CD4-positive, alpha-beta T cell treated with Interferon alpha-2 for 1 hour (primary cell): Measurements from ENCODE around the gene ANKRD24.
"Not testable (repeated sequence)": the region's sequence is repeated elsewhere in the genome, so short reads cannot be mapped to it uniquely, and the experiment has no call there.

Experiments
- DNase-seq, 2 donors: peaks; one replicate each; pipeline ENCODE4 v3.0.0-alpha.2; 2020 to 2022

ANKRD24 gene

GRCh38 chr19:4199699-4200293 is 17.3 kb downstream of the ANKRD24 start:
- DNase-seq = no peak

- DNase-seq = no peak
These were observed 18.6 kb downstream of the ANKRD24 start for GRCh38 chr19:4200940-4201542.

GRCh38 chr19:4201798-4202197 is 19.3 kb downstream of the ANKRD24 start:
- no peak for DNase-seq

GRCh38 chr19:4206818-4207484 is 24.5 kb downstream of the ANKRD24 start:
- no peak for DNase-seq

DNA sequence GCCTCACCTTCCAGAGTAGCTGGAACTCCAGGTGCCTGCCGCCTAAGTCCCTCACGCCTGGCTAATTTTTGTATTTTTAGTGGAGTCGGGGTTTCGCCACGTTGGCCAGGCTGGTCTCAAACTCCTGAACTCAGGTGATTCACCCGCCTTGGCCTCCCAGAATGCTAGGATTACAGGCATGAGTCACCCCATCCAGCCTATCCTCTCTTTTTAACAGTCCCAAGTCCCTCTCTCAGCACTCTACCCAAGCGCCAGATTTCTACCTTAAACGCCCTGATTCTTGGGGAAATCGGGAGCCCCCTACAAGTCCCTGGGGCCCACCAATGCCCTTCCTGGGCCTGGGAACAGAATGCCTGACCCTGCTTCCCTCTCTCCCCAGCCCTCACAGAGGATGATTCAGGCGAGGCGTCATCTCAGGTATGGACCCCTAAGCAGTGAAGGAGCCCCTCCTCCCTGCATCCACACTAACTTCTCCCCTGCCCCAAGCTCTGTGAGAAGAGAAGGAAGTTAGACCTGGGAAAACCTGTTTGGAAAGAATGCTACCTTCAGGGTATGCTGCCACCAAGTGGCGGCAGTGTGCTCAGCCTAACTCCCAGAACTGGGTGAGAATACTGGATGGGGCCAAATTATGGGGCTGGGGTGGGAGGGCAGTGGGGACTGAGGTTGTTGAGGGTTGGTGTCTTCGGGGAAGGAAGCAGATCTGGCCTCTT is 26.1 kb downstream of the ANKRD24 start:
- no peak for DNase-seq

- DNase-seq = no peak
These were observed 27.8 kb downstream of the ANKRD24 start for GRCh38 chr19:4210166-4210731.

- DNase-seq = no peak
These were observed 30.6 kb downstream of the ANKRD24 start for GRCh38 chr19:4213116-4213515.

DNA sequence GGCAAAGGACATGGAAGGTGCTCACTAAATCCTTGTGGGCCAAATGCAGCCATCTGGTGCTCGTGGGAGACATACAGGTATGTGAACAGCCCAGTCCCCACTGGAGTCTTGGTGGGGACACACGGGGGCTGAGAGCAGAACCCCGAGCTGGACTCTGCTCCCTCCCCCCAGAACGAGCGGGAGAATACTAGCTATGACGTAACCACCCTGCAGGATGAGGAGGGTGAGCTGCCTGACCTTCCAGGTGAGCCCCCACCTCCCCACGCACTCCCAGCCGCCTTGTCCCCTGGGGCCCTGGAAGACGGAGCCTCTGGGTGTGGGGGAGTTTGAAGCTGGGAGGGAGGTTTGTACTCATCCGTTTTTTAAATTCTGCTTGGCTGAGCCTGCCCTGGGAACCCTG is 33.3 kb downstream of the ANKRD24 start:
- no peak for DNase-seq

GRCh38 chr19:4216846-4217245 is 34.4 kb downstream of the ANKRD24 start:
- DNase-seq = no peak

GRCh38 chr19:4217429-4218264 is 35.2 kb downstream of the ANKRD24 start:
- no peak for DNase-seq

DNA sequence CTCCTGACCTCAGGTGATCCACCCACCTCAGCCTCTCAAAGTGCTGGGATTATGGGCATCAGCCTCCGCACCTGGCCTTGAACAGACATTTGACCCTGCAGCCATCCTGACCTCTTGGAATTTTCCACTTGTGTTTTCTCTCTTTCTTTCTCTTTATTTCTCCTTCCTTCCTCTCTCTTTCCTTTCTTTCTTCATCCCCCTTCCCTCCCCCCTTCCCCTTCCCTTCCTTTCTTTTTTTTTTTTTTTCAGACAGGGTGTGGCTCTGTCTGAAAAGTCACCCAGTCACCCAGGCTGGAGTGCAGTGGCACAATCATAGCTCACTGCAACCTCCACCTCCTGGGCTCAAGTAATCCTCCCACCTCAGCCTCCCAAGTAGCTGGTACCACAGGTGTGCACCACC is 36.0 kb downstream of the ANKRD24 start:
- DNase-seq = not testable (repeated sequence)

- DNase-seq = no peak
These were observed 37.7 kb downstream of the ANKRD24 start for GRCh38 chr19:4220188-4220587.

- DNase-seq = no peak
These were observed 42.0 kb downstream of the ANKRD24 start for GRCh38 chr19:4224470-4224869.

DNA sequence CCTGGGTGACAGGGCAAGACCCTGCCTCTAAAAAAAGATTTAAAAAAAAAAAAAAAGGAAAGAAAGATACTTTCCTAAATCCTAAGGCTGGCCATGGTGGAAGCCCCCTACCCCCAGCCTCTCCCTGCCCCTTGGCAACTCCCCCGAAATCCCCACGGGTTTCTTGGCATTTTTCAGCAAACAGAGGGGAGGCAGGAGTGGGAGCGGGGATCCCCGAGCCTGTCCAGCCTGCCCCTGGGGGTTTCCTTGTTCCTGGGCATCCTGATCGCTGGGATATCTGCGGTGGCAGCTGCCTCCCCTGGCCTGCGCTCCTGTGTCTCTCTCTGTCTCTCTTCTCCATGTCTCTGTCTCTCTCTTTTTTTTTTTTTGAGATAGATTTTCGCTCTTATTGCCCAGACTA is 43.4 kb downstream of the ANKRD24 start:
- no peak for DNase-seq

DNA sequence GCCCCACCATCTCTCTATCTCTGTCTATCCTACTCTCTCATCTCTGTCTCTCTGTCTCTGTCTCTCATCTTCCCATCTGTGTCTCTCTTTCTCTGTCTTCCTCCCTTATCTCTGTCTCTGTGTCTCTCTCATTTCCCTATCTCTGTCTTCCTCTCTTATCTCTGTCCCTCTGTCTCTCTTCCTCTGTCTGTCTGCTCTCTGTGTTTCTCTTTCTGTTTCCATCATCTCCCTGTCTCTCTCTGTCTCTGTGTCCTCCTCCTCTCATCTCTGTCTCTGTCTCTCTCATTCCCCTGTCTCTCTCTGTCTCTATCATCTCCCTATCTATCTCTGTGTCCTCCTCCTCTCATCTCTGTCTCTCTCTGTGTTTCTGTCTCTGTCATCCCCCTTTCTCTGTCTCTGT is 45.3 kb downstream of the ANKRD24 start:
- DNase-seq = no peak

DNA sequence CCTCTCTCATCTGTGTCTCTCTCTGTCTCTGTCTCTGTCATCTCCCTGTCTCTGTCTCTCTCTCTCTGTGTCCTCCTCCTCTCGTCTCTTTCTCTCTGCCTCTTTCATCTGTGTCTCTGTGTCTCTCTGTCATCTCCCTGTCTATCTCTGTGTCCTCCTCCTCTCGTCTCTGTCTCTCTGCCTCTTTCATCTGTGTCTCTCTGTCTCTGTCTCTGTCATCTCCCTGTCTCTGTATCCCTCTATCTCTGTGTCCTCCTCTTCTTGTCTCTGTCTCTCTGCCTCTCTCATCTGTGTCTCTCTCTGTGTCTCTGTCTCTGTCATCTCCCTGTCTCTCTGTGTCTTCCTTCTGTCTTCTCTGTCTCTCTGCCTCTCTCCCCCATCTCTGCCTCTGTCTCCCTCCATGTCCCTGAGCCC is 46.3 kb downstream of the ANKRD24 start:
- no peak for DNase-seq

DNA sequence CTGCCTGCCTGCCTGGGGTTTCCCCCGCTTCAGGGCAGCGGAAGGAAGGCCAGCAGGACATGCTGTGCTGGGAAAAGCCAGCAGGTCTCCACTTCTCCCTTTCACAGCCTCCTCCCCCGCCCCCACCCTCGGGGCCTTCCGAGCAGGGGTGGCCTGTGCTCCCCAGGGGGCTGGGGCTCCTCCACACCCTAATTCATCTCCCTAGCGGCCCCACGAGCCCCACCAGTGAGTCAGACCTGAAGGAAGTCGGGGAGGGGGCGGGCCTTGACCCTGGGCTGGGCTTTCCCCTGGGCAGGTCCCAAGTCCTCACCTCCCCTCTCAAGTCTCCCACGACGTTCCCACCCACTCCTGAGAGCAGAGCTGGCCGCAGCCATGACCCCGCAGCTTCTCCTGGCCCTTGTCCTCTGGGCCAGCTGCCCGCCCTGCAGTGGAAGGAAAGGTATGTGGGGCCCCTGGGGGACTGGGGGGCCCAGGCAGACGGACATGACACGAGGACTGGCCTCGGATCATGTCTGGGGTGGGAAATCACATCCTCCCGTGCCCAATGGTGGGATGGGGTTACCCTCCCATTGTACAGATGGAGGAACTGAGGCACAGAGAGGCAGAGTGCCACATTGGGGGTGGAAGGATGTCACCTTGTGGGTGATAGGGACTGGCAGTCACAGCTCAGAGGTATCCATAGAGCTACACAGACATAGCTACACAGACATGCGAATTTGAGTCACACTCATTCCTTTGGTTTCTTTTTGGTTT is 46.9 kb downstream of the ANKRD24 start, which contains the start of gene EBI3:
TSS of gene EBI3 (plus strand) at position 345 of the 753 bp plus-strand sequence. CDS start at position 373, 28 bp downstream.
- DNase-seq = peak; percentile 17 to 54

DNA sequence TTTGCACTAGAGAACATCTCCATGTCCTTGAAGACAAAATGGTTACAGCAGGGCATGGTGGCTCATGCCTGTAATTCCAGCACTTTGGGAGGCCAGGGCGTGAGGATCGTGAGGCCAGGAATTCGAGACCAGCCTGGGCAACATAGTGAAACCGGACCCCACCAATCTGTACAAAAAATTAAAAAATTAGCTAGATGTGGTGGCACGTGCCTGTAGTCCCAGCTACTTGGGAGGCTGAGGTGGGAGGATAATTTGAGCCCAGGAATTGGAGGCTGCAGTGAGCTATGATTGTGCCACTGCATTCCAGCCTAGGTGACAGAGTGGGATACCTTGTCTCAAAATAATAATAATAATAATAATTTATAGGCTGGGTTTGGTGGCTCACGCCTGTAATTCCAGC is 47.7 kb downstream of the ANKRD24 start:
- DNase-seq = not testable (repeated sequence)

- DNase-seq = not testable (repeated sequence)
These were observed 49.0 kb downstream of the ANKRD24 start for GRCh38 chr19:4231521-4231920.

GRCh38 chr19:4232139-4232538 is 49.6 kb downstream of the ANKRD24 start:
- not testable (repeated sequence) for DNase-seq

DNA sequence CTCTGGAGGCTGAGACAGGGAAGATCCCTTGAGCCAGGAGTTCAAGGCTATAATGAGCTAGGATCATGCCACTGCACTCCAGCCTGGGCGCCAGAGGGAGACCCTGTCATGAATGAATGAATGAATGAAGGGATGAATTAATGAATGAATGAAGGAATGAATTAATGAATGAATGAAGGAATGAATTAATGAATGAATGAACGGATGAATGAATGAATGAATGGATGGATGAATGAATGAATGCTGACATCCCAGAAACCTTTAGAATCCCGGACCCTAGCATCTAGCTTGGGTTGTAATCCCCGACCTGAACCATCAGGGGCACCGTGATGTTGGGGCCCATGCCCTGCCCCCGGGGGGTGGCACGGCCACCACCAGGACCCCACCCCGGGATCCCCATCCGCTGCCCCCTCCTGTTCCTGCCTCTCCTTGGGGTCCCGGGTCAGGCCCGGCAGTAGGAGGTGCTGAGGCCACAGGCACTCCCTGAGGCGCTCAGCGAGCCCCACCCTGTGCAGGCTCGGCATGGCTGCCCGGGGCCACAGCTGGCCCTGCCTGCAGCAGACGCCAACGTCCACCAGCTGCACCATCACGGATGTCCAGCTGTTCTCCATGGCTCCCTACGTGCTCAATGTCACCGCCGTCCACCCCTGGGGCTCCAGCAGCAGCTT is 50.3 kb downstream of the ANKRD24 start:
- DNase-seq = no peak
